ENCODE measurements around the gene ZNF177. TPM values are rescaled to one million over a fixed set of nuclear protein-coding genes. Genes with fewer than 3 reads are reported as not detected.

Gene ZNF177
- total RNA-seq, 1 donor from 2014 or later: not detected

DNA sequence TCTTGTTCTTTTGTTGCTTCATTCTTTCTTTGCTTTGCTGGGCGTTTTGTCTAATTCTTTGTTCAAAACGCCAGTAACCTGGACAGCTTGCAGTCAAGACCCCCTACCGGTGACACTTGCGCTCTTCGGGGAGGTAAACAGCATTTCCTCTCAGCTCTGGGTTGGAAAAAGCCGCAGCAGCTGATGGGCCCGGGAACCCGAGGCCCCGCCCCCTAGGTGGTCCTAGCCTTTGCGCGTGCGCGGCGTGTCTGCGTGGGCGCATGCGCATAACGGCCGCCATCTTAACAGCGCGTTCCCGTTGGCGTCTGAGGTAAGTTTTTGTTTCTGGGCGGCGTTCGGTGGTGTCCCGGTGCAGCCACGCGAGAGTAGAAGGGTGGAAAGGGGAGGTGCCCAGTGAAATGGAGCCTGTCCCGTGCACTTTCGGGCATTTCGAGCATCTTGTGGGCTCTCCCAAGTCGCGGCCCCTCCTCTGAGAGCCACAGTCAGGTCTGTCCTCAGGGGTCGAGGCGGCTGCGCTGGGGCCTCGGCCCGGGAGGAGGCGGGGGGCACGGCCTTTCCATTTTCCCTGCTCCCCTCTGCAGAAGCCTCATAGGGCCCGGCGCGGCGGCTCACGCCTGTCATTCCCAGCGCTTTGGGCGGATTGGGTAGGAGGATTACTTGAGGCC, 38.8 kb upstream of the ZNF177 start, which contains the start of gene ZNF559:
Gene ZNF559, plus strand, starts transcription at position 261 of the 665 bp plus-strand sequence. CDS start 14,371 bp downstream, outside the sequence.
- peak; percentile 70 to 96 for DNase-seq (ENCODE audit: low spot score in 2 of 2)
- no peaks in the 10 kb centered on the region for H3K27me3 ChIP-seq
- H3K36me3 ChIP-seq: peaks cover 7 to 11% of the 10 kb centered on the region in 2 donors
- H3K4me3 ChIP-seq: peak within 1 kb of the TSS; percentile 72 to 76
- peaks cover 0 to 7% of the 10 kb centered on the region in 2 donors for H3K4me1 ChIP-seq
- TF ChIP-seq CTCF (IDR thresholded peaks at IDR 0.05): peak in 2 of 3 experiments; percentile 22 to 29
- intact Hi-C loops (cut with DNase I): loop anchor here (1.0 to 5.0 kb wide), 6 partner anchors 14 to 492 kb away; partner anchors contain the start of genes MBD3L1, ZNF266, ZNF426 and ZNF558
- peak within 1 kb of the TSS; percentile 87 to 90 for H3K27ac ChIP-seq
- peaks cover 13 to 40% of the 10 kb centered on the region in 2 donors for H3K9me3 ChIP-seq

DNA sequence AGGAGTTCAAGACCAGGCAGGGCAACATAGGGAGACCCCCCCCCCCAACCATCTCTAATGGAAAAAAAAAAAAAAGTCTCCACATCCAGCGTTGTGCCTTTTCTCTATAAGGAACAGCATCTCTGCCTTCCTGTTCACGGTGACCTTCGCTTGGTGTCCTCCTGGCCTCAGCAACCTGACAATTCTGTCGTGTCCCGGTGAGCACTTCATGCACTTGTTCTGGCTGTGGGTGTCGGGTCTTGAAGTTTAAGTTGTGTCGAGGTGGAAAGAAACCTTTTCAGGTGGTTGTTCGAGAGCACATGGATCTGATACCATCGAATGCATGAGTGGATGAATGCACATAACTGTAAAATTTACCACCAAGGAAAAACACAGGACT, 38.2 kb upstream of the ZNF177 start:
- Histone ChIP-seq H3K27ac (peak overlapping the region; percentile 87 to 90), H3K27me3 (no peaks in the 10 kb centered on the region), H3K4me3 (peak overlapping the region; percentile 72 to 76), H3K4me1 (peaks cover 0 to 7% of the 10 kb centered on the region in 2 donors), H3K36me3 (peaks cover 7 to 16% of the 10 kb centered on the region in 2 donors), H3K9me3 (peaks cover 17 to 46% of the 10 kb centered on the region in 2 donors)
- no peak for DNase-seq (ENCODE audit: low spot score in 2 of 2)
- no peak for TF ChIP-seq CTCF (IDR thresholded peaks at IDR 0.05)
- intact Hi-C loops (cut with DNase I): loop anchor here (1.0 to 5.0 kb wide), 6 partner anchors 14 to 492 kb away; partner anchors contain the start of genes MBD3L1, ZNF266, ZNF426 and ZNF558

- Histone ChIP-seq H3K9me3 (peaks cover 71 to 92% of the 10 kb centered on the region in 2 donors), H3K36me3 (peaks cover 40 to 54% of the 10 kb centered on the region in 2 donors), H3K4me3 (no peak overlapping the region), H3K4me1 (peaks cover 0 to 1% of the 10 kb centered on the region in 2 donors), H3K27ac (no peak overlapping the region), H3K27me3 (no peaks in the 10 kb centered on the region)
- DNase-seq (ENCODE audit: low spot score in 2 of 2): no peak
- TF ChIP-seq CTCF (IDR thresholded peaks at IDR 0.05): no peak
- intact Hi-C loops (cut with DNase I): no loop called here
These were observed 32.8 kb upstream of the ZNF177 start for GRCh38 chr19:9329999-9330398.

DNA sequence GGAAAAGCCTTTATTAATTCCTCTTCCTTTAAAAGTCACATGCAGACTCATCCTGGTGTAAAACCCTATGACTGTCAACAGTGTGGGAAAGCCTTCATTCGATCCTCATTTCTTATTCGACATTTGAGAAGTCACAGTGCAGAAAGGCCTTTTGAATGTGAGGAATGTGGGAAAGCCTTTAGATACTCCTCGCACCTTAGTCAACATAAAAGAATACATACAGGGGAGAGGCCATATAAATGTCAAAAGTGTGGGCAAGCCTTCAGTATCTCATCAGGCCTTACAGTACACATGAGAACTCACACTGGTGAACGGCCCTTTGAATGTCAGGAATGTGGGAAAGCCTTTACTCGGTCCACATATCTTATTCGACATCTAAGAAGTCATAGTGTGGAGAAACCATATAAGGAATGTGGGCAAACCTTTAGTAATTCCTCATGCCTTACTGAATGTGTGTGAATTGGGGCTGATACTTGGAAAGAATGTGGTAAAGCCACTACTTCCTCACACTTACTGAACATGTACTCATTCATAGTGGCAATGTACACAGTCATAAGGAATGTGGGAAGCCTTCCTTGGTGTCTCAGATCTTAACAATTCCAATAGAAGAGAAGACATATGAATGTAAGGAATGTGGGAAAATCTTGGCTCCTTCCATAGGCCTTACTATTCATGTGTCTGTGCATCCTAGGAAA, 20.1 kb upstream of the ZNF177 start:
- H3K36me3 ChIP-seq: peaks cover 78 to 92% of the 10 kb centered on the region in 2 donors
- TF ChIP-seq CTCF (IDR thresholded peaks at IDR 0.05): no peak
- no peak overlapping the region for H3K27ac ChIP-seq
- H3K4me3 ChIP-seq: peak overlapping the region in 1 of 2 donors; percentile 30
- intact Hi-C loops (cut with DNase I): loop anchor here (10.0 kb wide), 1 partner anchor 48 kb away; no protein-coding TSS in a partner anchor
- no peaks in the 10 kb centered on the region for H3K4me1 ChIP-seq
- H3K27me3 ChIP-seq: no peaks in the 10 kb centered on the region
- DNase-seq (ENCODE audit: low spot score in 2 of 2): no peak
- peaks cover 97 to 100% of the 10 kb centered on the region in 2 donors for H3K9me3 ChIP-seq

DNA sequence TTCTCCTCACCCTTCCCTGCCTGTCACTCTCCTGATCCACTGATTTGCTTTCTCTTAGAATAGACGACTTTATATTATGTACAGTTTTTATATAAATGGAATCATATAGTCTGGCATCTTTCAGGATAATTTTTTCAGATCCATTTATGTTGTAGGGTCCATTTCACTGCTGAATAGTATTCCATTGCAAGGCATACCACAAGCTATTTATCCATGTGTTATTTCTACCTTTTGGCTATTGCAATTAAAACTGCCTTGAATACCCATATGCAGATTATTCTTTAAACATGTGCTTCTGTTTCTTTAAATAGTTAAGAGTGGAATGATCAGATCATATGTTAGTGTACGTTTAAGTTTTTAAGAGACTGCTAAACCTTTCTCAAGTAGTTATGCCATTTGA, 17.8 kb upstream of the ZNF177 start:
- Histone ChIP-seq H3K9me3 (peaks cover 93 to 98% of the 10 kb centered on the region in 2 donors), H3K27me3 (no peaks in the 10 kb centered on the region), H3K4me1 (no peaks in the 10 kb centered on the region), H3K4me3 (no peak overlapping the region), H3K27ac (no peak overlapping the region), H3K36me3 (peaks cover 64 to 81% of the 10 kb centered on the region in 2 donors)
- intact Hi-C loops (cut with DNase I): loop anchor here (10.0 kb wide), 1 partner anchor 50 kb away; no protein-coding TSS in a partner anchor
- no peak for TF ChIP-seq CTCF (IDR thresholded peaks at IDR 0.05)
- no peak for DNase-seq (ENCODE audit: low spot score in 2 of 2)

Data from ascending aorta (tissue), 2 donors.